Memory B cell (primary cell): Measurements from ENCODE around the gene PBOV1.
"Not testable (repeated sequence)": the region's sequence is repeated elsewhere in the genome, so short reads cannot be mapped to it uniquely, and the experiment has no call there.

Source experiments
- ATAC-seq: fragments of 150-1000 bp; cut with Tn5 transposase; 2 replicates; pipeline ENCODE4 v1.10.0; 2021; ENCODE audit warnings: low read depth, mild to moderate bottlenecking, moderate library complexity
- DNase-seq, 2 donors: peaks; one replicate each; pipeline ENCODE4 v3.0.0; 2022; ENCODE audit warnings: low spot score in 2 of 2
- H3K27ac Mint-ChIP-seq: one replicate; pipeline ENCODE4 v1.8.0; 2022; ENCODE audit warnings: mild to moderate bottlenecking, moderate library complexity, mixed read lengths
- H3K27me3 Mint-ChIP-seq: one replicate; pipeline ENCODE4 v1.8.0; 2022; ENCODE audit warnings: mixed read lengths
- H3K36me3 Mint-ChIP-seq: one replicate; pipeline ENCODE4 v1.8.0; 2022; ENCODE audit warnings: mild to moderate bottlenecking, mixed read lengths
- H3K4me1 Mint-ChIP-seq: one replicate; pipeline ENCODE4 v1.8.0; 2022; ENCODE audit warnings: mixed read lengths
- H3K4me3 Mint-ChIP-seq: one replicate; pipeline ENCODE4 v1.8.0; 2022; ENCODE audit warnings: mild to moderate bottlenecking, moderate library complexity, mixed read lengths
- H3K9me3 Mint-ChIP-seq: one replicate; pipeline ENCODE4 v1.8.0; 2022; ENCODE audit warnings: mixed read lengths

The PBOV1 gene

DNA sequence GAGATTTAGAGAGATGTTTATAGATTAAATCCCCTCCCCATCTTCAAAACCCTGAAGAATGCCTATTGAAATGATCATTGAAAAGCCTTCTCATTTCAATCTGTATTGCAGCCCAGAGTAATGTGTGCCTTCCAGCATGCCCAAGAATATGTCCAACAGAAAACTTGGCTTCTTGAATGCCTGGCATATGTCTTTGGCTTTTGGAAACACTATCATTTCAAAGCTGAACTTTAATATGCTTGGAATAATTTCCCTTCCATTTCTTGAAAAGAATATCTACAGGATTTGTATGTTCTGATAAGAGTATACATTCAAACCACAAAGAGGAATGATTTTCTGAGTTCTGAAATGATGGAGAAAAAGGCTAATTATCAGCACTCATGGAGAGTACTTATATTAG, 11.9 kb upstream of the PBOV1 start:
- H3K36me3 Mint-ChIP-seq = no peaks in the 10 kb centered on the region
- H3K9me3 Mint-ChIP-seq = no peaks in the 10 kb centered on the region
- DNase-seq (no peak), ATAC-seq (no peak)
- H3K4me3 Mint-ChIP-seq = no peak overlapping the region
- peaks cover 6% of the 10 kb centered on the region for H3K27me3 Mint-ChIP-seq
- H3K4me1 Mint-ChIP-seq = peaks cover 6% of the 10 kb centered on the region
- no peak overlapping the region for H3K27ac Mint-ChIP-seq

DNA sequence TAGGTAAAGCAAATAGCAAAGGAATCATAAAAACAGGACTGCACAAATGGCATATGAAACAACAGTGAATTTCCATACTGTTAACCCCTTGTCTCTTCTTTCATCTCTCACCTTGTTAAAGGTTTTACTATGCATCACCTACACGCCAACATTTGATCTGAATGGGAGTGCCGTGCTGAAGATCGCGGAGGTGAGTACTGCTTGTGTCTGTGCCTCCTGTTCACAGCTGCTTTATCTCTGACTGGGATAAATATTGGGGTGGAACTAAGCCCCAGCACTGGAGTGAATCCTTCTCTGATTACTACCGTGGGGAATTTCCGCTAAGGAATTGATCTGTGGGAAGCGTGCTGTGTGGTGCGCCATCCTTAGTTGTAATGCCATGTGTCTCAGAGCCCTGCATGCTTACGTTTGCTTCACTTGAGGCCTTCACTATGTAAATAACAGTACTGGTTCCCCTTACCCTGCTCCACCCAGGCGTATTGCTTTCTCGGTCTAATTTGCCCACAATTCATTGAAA, 11.4 kb upstream of the PBOV1 start:
- Mint-ChIP-seq H3K4me1 (peaks cover 6% of the 10 kb centered on the region), H3K36me3 (no peaks in the 10 kb centered on the region)

DNA sequence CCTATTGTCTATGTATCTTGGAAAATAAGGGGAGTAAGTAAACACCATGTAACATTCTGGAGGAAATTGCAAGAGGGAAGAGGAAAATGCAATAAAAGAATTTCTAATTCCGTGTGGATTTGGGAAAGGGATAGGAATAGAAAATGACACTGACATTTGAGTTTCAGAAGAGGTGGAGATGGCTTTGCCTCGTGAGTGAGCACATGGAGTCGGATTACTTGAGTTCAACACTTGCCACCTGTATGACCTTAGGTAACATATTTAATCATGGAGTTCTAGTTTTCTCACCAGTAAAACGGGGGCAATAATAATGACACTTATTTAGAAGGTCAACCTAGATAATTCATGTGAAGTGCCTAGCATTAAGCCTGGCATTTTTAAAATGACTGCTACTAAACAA, 10.8 kb upstream of the PBOV1 start:
- no peak overlapping the region for H3K4me3 Mint-ChIP-seq
- peaks cover 6% of the 10 kb centered on the region for H3K4me1 Mint-ChIP-seq
- H3K36me3 Mint-ChIP-seq = no peaks in the 10 kb centered on the region
- peaks cover 4% of the 10 kb centered on the region for H3K27me3 Mint-ChIP-seq
- DNase-seq (no peak), ATAC-seq (no peak)
- no peak overlapping the region for H3K27ac Mint-ChIP-seq
- no peaks in the 10 kb centered on the region for H3K9me3 Mint-ChIP-seq

More for the DNA sequence above, 11.4 kb upstream of the PBOV1 start:
- ATAC-seq = no peak
- DNase-seq = no peak
- Mint-ChIP-seq H3K9me3 (no peaks in the 10 kb centered on the region), H3K4me3 (no peak overlapping the region), H3K27me3 (peaks cover 6% of the 10 kb centered on the region), H3K27ac (no peak overlapping the region)

DNA sequence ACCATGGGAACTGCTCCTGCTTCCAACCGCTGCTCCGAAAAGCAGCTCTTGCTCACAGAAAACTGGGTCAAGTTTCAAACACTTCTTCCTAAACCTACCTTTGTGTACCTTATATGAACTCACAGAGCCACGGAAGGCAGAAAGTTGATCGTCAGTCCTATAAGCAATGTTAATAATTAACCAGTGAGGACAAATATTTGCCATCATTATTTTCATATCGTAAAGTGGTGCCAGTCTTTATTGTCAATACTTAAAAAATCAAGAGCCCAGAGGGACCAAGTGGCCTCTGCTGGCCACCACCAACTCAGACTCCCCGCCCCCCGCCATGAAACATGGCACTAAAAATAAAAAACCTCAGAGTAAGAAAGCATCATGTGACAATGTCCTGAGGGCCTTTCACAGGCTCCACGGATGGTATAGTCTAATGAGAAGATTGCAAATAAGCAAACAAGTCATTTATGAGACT, 9.1 kb upstream of the PBOV1 start:
- Mint-ChIP-seq H3K36me3 (no peaks in the 10 kb centered on the region), H3K4me1 (peaks cover 4% of the 10 kb centered on the region), H3K27ac (no peak overlapping the region), H3K27me3 (peaks cover 4% of the 10 kb centered on the region), H3K9me3 (no peaks in the 10 kb centered on the region), H3K4me3 (no peak overlapping the region)
- DNase-seq (no peak), ATAC-seq (no peak)

DNA sequence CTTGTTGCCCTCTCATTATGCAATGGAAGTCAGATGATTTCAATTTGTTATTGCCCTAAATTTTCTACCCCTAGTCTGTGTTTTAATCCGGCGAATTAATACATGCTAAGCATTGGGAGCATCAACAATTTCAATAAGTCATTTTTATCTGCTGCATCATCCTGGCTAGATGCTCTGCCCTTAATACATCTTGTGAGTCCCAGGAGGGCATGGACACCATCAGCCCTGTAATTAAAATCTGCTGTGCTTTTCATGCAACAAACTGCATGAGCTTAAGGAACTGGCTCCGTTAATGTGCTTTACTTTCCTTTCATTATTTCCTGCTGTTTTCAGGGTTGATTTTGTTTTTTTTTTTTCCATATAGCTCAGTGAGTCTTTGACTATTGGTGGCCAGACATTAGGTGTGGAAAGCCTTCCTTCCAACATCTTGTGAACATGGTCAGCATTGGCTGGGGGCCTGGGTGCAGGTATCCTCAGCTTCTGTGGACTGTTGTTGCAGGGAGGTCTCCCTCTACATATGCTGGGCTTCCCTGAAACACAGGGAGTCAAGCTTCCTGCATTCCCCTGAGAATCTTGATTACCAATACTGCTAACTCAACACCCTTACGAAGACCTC, 8.5 kb upstream of the PBOV1 start:
- Mint-ChIP-seq H3K4me1 (peaks cover 4% of the 10 kb centered on the region), H3K27me3 (peaks cover 4% of the 10 kb centered on the region), H3K36me3 (no peaks in the 10 kb centered on the region), H3K4me3 (no peak overlapping the region), H3K9me3 (no peaks in the 10 kb centered on the region), H3K27ac (no peak overlapping the region)
- ATAC-seq = no peak
- DNase-seq = no peak

DNA sequence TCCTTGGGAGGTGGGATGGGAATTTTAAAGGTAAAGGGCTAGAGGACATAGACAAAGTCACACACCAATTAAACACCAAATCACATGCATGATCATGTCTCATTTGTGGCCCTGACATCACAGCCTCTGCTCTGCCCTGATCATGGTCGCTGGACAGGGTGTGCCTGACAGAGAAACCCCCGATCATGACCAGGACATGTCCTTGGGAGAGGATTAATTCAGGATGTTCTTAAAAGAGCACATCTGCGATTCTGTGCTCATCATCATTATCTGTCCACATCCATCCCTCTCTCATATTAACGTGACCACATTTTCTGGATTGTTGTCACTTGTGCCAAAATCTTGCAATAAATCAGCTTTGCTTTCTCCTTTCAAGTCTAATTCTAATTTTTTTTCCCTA, 7.7 kb upstream of the PBOV1 start:
- Mint-ChIP-seq H3K27ac (no peak overlapping the region), H3K9me3 (no peaks in the 10 kb centered on the region), H3K27me3 (peaks cover 4% of the 10 kb centered on the region), H3K4me1 (no peaks in the 10 kb centered on the region), H3K4me3 (no peak overlapping the region), H3K36me3 (no peaks in the 10 kb centered on the region)
- ATAC-seq = no peak
- no peak for DNase-seq

DNA sequence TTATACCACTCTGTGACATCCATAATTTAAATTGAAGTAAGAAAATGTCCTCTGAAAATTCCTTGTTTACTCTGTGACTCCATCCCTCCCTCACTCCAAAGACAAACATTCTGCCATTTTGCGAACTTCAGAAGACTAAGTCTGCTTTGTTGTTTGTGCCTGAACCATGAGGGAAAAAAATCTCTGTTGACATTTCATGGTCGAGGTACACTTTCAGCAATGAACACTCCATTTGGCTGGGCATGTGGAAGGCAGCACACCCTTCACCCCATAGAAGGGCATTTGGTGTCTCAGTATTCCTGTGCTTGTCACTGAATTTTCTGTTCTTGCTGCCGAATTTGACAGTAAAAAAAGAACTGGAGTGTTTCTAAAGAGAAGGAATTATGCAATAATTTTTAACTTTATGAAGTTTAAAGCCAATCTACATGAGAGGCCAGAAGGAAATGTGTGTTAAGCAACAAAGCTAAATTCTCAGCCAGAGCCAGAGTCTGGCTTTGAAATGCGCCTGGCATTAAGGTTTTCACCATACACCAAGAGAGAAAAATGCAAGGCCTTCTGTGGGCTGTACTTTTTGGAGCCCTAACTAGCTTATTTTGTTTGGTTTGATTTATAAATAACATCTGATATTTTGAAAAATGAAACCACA, 4.7 kb upstream of the PBOV1 start:
- peaks cover 8% of the 10 kb centered on the region for H3K27me3 Mint-ChIP-seq
- H3K4me3 Mint-ChIP-seq = no peak overlapping the region
- H3K9me3 Mint-ChIP-seq = no peaks in the 10 kb centered on the region
- H3K27ac Mint-ChIP-seq = no peak overlapping the region
- no peak for DNase-seq
- no peaks in the 10 kb centered on the region for H3K36me3 Mint-ChIP-seq
- no peak for ATAC-seq
- H3K4me1 Mint-ChIP-seq = no peaks in the 10 kb centered on the region

DNA sequence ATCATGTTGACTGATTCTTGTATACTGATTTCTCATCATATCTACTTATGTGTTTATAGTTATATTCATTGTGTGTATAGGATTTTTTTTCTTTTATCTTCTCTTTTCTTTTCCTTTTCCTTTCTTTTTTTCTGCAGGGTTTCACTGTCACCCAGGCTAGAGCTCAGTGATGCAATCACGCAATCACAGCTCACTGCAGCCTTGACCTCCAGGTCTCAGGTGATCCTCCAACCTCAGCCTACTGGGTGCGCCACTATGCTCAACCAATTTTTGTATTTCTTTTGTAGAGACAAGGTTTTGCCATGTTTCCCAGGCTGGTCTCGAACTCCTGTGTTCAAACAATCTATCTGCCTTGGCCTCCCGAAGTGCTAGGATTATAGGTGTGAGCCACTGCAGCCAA, 1.6 kb upstream of the PBOV1 start:
- Mint-ChIP-seq H3K36me3 (no peaks in the 10 kb centered on the region), H3K4me1 (no peaks in the 10 kb centered on the region), H3K27ac (no peak overlapping the region), H3K4me3 (no peak overlapping the region), H3K27me3 (peaks cover 10% of the 10 kb centered on the region), H3K9me3 (no peaks in the 10 kb centered on the region)
- no peak for DNase-seq
- ATAC-seq = no peak

DNA sequence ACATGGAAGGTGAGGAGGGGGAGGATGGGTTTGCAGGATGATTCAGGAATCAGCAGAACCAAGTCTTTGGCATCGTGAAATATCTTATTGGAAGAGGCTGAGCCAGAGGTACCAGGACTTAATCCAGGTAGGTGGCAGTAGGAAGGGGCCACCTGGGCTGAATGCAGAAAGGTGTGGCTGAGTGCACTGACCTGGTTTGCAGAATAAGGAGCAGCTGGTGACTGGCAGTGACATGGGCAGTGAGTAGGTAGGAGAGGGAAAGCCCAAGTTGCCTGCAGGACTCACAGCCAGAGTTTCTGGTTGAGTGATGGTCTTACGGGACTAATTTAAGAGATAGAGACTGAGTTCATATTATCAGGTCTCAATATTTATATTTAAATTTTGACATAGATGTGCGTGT, 1.1 kb upstream of the PBOV1 start:
- Mint-ChIP-seq H3K4me3 (no peak overlapping the region), H3K4me1 (no peaks in the 10 kb centered on the region), H3K9me3 (no peaks in the 10 kb centered on the region), H3K27me3 (peaks cover 10% of the 10 kb centered on the region), H3K27ac (no peak overlapping the region), H3K36me3 (no peaks in the 10 kb centered on the region)
- no peak for DNase-seq
- no peak for ATAC-seq

DNA sequence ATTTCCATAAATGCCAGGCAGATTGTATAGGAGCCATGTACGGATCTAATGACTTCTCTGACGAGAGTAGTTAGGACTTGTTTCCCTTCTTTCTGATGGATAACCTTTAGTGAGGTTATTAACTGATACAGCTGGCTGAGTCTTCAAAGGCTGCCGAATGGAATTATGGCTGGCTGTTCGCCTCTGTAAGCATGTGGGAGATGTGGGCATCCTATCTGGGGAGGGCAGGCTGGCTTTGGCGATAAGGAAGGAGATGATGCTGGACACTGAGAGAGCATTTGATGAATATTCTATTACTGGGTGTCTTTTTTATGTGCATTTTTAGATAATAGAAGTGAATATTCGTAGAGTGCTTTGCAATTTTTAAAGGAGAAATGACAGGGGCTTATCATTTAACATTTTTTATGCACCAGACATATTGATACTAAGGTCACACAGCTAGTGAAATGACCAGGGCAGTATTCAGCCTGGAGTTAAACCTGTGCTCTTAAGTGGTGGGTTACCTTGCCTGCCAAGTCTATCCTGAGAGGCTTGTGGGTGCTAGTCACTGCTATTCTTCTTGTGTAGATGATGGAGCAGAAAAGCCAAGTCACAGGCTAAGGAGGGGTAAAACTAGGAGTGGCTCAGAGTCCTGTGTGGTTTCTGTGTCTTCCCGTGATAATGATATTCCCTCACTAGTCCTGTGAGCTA, 3.1 kb downstream of the PBOV1 start:
- no peak for DNase-seq
- Mint-ChIP-seq H3K4me1 (no peaks in the 10 kb centered on the region), H3K27ac (no peak overlapping the region), H3K36me3 (no peaks in the 10 kb centered on the region), H3K27me3 (peaks cover 10% of the 10 kb centered on the region), H3K9me3 (no peaks in the 10 kb centered on the region), H3K4me3 (no peak overlapping the region)
- no peak for ATAC-seq

DNA sequence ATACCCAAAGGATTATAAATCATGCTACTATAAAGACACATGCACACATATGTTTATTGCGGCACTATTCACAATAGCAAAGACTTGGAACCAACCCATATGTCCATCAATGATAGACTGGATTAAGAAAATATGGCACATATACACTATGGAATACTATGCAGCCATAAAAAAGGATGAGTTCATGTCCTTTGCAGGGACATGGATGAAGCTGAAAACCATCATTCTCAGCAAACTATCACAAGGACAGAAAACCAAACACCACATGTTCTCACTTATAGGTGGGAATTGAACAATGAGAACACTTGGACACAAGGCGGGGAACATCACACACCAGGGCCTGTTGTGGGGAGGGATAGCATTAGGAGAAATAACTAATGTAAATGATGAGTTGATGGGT, 5.8 kb downstream of the PBOV1 start:
- not testable (repeated sequence) for H3K27me3 Mint-ChIP-seq, H3K4me1 Mint-ChIP-seq, H3K36me3 Mint-ChIP-seq, DNase-seq, H3K9me3 Mint-ChIP-seq, H3K4me3 Mint-ChIP-seq, ATAC-seq, H3K27ac Mint-ChIP-seq

DNA sequence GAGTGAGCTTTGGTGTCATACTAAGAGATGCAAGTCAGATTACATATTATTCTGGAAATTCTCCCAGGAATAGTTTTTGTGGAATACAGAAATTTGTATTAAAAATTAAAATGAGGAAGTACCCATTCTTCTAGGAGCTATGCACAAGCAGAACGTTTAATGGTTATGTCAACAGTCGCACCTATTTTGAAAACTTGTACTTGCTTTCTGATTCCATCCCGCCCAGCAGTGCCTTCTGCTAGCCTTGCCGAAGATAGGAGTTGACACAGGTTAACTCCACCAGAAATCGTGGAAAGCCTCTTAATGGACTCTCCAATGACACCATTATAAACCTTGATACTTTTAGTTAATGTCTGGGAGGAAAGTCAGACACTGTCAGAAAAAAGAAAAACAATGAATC, 6.7 kb downstream of the PBOV1 start:
- ATAC-seq (no peak), DNase-seq (no peak)
- H3K4me3 Mint-ChIP-seq = no peak overlapping the region
- H3K27me3 Mint-ChIP-seq = peaks cover 10% of the 10 kb centered on the region
- H3K27ac Mint-ChIP-seq = no peak overlapping the region
- H3K36me3 Mint-ChIP-seq = no peaks in the 10 kb centered on the region
- H3K9me3 Mint-ChIP-seq = no peaks in the 10 kb centered on the region
- H3K4me1 Mint-ChIP-seq = no peaks in the 10 kb centered on the region

DNA sequence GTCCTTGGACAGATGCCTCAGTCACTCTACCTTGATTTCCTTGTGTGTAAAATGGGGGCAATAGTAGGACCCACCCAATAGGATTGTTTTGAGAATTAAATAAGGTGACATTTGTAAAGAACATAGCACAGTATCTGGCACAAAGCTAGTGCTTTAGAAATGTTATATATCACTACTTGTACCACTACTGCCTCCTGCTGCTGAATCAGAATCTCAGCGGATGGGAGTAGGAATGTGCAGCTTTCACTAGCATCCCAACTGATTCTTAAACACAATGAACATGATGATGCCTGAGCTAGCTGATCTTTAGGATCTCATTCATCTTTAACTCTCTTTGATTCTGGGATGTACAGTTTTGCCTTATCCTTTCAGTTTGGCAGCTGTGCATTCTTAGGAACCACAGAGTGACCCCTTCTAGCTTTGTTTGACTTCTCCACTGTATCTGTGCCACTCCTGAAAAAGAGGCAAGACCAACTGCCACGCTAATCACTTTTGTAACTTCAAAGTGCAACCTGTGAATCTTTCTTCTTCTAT, 7.2 kb downstream of the PBOV1 start:
- H3K4me1 Mint-ChIP-seq = no peaks in the 10 kb centered on the region
- H3K9me3 Mint-ChIP-seq = no peaks in the 10 kb centered on the region
- no peak overlapping the region for H3K27ac Mint-ChIP-seq
- no peak for ATAC-seq
- no peak overlapping the region for H3K4me3 Mint-ChIP-seq
- DNase-seq = no peak
- H3K36me3 Mint-ChIP-seq = no peaks in the 10 kb centered on the region
- H3K27me3 Mint-ChIP-seq = peaks cover 7% of the 10 kb centered on the region

DNA sequence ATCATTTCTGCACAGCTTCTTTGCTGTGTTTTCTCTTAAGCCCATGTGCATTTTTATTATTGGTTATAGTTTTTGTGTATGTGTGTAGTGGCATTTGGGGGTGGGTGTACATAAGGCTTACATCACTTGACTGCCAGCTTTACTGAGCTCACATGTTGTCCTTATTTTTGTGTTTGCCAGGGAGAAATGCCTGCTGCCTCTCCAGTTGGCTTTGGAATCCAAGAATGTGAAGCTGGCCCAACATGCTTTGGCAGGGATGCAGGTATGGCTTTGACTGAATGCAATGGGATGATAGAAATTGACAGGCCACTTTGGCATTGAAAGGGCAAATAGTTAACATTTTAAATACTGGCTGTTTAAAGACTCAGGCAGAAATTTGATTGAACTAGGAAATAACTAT, 11.4 kb downstream of the PBOV1 start:
- ATAC-seq (no peak), DNase-seq (no peak)
- H3K36me3 Mint-ChIP-seq = no peaks in the 10 kb centered on the region
- no peaks in the 10 kb centered on the region for H3K4me1 Mint-ChIP-seq
- no peak overlapping the region for H3K4me3 Mint-ChIP-seq
- H3K27me3 Mint-ChIP-seq = peaks cover 3% of the 10 kb centered on the region
- H3K9me3 Mint-ChIP-seq = no peaks in the 10 kb centered on the region
- no peak overlapping the region for H3K27ac Mint-ChIP-seq
